Astrocyte of the spinal cord (primary cell): ENCODE measurements around the gene ALDH5A1.

Experiments used
- DNase-seq: peaks from one replicate; pipeline ENCODE4 v3.0.0; 2011; ENCODE audit warnings: low read depth, low spot score
- H3K4me3 ChIP-seq: 2 replicates; pipeline ENCODE4 v1.5.1; 2011; ENCODE audit warnings: low read depth, mild to moderate bottlenecking, low read length, moderate library complexity
- in situ Hi-C: cut with HindIII; loops from 2 replicates; pipeline ENCODE4 v1.10.0; 2017; ENCODE audit warnings: low sequenced_read_pairs
- TF ChIP-seq, protein P1 (sequence below): IDR thresholded peaks from 2 replicates; pipeline ENCODE4 v1.5.1; 2012; ENCODE audit warnings: low read depth, mild to moderate bottlenecking, low read length, inconsistent platforms

The ALDH5A1 gene

DNA sequence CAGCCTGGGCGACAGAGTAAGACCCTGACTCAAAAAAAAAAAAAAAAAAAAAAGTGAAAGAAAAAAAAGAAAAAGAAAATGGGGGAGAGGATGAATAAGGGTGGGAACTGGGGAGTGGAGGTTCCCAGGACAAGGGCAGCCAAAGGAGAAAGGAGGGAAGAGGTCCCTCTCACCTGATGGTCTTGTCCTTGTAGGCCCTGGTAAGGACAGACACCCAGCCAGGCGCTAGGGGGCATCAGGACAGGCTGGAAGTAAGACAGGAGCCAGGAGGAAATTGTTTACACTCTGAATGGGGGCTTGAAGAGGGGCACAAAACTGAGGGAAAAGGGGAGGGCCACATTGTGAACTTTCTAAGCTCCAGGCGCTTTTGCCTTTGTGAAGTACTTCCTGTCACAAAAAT is 2.3 kb upstream of the ALDH5A1 start:
- in situ Hi-C loops, result no loop called here
- no peak overlapping the region for H3K4me3 ChIP-seq
- DNase-seq, result no peak
- TF ChIP-seq, protein P1, sequence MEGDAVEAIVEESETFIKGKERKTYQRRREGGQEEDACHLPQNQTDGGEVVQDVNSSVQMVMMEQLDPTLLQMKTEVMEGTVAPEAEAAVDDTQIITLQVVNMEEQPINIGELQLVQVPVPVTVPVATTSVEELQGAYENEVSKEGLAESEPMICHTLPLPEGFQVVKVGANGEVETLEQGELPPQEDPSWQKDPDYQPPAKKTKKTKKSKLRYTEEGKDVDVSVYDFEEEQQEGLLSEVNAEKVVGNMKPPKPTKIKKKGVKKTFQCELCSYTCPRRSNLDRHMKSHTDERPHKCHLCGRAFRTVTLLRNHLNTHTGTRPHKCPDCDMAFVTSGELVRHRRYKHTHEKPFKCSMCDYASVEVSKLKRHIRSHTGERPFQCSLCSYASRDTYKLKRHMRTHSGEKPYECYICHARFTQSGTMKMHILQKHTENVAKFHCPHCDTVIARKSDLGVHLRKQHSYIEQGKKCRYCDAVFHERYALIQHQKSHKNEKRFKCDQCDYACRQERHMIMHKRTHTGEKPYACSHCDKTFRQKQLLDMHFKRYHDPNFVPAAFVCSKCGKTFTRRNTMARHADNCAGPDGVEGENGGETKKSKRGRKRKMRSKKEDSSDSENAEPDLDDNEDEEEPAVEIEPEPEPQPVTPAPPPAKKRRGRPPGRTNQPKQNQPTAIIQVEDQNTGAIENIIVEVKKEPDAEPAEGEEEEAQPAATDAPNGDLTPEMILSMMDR, result peak; percentile 51

DNA sequence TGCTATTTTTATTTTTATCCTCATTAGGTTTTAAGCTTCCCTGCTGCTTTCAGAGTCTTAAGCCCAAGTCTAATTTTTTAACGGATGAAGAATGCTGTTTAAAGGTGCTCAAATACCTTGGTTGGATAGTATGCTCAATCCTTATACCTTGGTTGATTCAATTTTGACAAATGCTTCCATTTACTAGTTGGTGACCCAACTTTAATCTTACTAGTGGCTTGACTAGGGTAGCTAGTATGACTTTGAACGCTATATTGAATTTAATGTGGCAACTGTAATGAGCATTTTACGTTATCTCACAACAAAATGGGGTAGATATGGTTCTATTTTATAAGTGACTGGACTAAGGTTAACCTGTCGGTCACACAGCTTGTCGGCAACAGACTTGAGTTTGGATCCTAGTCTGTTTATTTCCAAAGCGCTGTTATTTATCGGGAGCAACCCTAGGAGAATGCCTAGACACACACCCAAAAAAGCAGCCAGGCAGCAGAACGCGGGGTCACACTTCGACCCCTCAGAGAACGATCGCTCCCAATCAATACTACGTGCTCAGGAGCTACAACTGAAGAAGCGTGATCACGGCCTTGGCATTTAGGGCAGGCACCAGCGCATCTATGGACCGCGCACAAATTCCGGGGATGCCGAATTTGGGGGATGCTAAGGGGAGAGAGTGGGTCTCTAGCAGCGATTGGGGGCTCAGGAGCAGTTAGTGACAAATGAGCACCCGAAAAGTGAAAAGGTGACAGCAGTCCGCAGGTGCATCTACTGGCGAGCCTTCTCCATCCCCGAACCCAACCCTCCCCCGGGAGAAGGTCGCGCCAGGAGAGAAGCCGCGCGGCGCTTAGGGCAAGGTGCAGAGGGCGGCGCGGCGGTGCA is 586 bp upstream of the ALDH5A1 start:
- DNase-seq, result no peak
- in situ Hi-C loops, result no loop called here
- TF ChIP-seq, protein P1, result no peak
- peak overlapping the region; percentile 42 for H3K4me3 ChIP-seq

DNA sequence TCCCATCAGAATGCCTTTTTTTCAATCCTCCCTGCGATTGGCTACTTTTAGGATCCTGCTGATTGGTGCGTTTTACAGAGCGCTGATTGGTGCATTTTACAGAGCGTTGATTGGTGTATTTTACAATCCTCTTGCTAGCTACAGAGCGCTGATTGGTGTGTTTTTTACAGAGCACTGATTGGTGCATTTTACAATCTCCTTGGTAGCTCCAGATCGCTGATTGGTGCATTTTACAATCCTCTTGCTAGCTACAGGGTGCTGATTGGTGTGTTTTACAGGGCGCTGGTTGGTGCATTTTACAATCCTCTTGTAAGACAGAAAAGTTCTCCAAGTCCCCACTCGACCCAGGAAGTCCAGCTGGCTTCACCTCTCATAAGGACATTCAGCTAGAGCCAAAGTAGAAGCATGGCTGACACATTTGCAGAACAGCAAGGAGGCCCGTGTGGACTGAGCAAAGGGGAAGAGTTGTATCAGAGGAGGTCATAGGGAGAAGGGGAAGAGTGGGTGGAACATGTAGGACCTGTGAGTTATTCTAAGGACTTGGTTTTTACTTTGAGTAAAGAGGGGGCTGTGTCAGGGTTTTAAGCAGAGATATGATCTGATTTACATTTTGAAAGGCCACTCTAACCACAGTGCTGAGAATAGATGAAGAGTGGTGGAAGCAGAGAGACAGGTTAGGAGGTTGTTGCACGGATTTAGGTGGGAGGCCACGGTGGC is 2.6 kb downstream of the ALDH5A1 start:
- TF ChIP-seq, protein P1, result no peak
- no peak for DNase-seq
- H3K4me3 ChIP-seq, result no peak overlapping the region
- in situ Hi-C loops, result no loop called here

DNA sequence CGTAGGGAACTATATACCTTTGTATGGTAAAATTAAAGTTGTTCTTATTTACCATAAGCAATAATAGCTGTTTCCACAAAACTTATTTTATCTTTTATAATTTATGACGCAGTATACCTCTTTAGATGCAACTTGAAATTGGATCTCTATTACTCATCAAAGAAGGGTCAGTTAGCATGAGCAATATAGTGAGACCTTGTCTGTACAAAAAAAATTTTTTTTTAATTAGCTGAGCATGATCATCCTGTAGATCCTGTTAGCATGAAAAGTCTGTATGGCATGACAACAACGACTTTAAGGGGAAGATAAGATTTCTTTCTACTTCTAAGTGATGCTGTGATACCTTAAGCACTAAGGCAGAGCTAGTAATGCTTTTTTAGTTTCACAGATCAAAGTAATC is 5.9 kb downstream of the ALDH5A1 start:
- no peak overlapping the region for H3K4me3 ChIP-seq
- TF ChIP-seq, protein P1, result no peak
- no peak for DNase-seq
- in situ Hi-C loops, result no loop called here

DNA sequence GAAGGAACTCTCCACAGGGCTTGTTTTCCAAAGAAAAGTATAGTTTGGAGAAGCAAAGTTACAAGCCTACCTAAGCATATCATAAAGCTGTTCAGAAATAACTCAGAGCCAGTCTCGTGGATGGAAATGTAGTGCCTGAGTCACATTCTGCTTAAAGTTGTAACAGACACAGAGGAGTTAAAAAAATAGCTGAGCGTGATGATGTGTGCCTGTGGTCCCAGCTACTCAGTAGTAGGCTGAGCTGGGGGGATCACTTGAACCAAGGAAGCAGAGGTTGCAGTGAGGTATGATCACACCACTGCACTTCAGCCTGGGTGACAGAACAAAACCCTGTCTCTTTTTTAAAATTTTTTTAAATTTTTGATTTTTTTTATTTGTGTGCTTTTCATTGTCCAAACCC is 6.6 kb downstream of the ALDH5A1 start:
- in situ Hi-C loops, result no loop called here
- TF ChIP-seq, protein P1, result no peak
- DNase-seq, result no peak
- H3K4me3 ChIP-seq, result no peak overlapping the region

DNA sequence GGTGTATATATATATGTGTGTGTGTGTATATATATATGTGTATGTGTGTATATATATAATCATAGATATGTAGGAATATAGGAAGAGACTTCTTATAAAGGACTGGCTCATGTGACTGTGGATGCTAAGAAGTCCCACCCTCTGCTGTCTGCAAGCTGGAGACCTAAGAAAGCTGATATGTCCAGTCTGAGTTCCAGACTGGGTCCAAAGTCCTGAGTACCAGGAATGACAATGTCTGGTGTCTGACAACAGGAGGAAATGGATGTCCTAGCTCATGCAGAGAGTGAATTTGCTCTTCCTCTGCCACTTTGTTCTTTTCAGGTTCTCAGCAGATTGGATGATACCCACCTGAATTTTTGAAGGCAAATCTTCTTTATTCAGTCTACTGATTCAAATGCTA is 7.1 kb downstream of the ALDH5A1 start:
- TF ChIP-seq, protein P1, result no peak
- no peak overlapping the region for H3K4me3 ChIP-seq
- no peak for DNase-seq
- in situ Hi-C loops, result no loop called here
